NCI-H128 (cell line): ENCODE results near the gene OGFOD1.

Source experiments
- DNase-seq: peaks from one replicate; lab custom pipeline; 2025; ENCODE audit not compliant: unreplicated experiment; lab: John Stamatoyannopoulos, UW

OGFOD1 gene

DNA sequence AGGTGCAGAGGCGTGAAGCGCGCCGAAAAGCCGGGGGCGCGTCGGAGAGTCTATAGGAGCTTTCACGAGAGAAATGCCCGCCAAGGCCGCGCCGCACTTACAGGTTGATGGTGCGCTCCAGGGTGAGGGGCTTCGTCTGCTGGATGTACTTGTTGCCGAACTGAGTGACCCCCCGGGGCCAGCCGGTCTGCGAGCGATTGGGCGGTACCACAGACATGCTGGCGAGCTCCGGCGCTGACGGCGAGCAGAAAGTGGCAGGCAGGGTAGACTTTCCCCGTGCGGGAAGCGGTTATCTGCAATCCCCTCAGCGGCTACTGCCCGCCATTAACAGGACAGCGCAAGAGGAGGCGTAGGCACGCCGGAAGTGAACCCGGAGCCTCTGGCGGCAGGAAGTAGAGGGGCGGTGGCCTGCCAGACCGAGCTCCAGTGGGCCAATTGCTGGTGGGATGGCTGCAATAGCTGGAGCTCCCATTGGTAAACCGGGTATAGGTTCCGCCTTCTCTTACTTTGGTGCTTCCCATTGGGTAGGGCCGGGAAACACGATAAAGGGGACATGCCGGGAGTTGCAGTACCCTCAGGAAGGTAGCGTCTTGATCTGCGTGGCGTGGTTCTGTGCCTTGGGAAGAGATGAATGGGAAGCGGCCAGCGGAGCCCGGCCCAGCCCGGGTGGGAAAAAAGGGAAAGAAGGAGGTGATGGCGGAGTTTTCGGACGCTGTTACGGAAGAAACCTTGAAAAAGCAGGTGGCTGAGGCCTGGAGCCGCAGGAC lies at the start of gene OGFOD1, which contains the start of gene NUDT21:
Gene OGFOD1 (plus strand): TSS at position 569 of the 767 bp plus-strand sequence. CDS start 59 bp downstream, at position 628.
Gene NUDT21 (minus strand): TSS at position 347 of the 767 bp plus-strand sequence. CDS start 130 bp downstream, at position 217.
- peak; percentile 87 for DNase-seq

GRCh38 chr16:56405977-56406672 lies 45.2 kb upstream of the OGFOD1 start:
- DNase-seq: no peak

DNA sequence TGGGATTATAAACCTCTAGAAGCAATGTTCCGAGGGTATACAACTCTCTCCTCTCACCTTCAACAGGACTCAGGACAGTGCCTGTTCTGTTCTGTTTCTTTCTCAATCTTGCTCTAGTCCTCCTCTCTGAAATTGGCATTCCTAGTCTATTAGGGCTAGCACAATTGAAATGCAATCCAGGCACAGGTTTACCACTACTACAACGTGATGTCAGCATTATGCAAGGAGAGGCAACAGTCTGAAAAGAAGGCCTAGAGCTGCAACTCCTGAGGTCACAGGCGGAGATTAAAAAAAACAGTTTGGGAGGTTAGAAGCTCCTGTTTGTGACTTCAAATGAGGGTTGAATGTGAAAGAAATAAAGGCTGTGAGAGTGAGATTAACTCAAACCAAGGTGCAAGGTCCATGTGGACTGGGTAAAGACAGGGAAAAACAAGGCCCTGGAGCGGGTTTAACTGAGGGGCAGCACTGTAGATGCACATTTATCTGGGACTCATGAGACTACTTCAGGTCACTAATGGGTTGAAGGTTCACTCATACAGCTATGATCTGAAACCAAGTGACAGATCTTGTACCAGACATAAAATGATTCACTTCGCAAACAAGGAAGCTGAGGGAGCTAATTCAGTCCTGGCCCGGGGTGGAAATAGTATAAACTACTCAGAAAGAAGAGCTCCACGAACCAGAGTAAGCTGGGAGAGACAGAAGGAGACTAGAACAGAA lies 42.8 kb upstream of the OGFOD1 start:
- DNase-seq: no peak

- no peak for DNase-seq
Observed at GRCh38 chr16:56409195-56409594, 42.2 kb upstream of the OGFOD1 start.

GRCh38 chr16:56411123-56411522 lies 40.2 kb upstream of the OGFOD1 start:
- DNase-seq: no peak

GRCh38 chr16:56411624-56412023 lies 39.7 kb upstream of the OGFOD1 start:
- no peak for DNase-seq

- DNase-seq: no peak
Observed at GRCh38 chr16:56413381-56413780, 38.0 kb upstream of the OGFOD1 start.

- DNase-seq: no peak
Observed at GRCh38 chr16:56414366-56414765, 37.0 kb upstream of the OGFOD1 start.

- DNase-seq: no peak
Observed at GRCh38 chr16:56415875-56416274, 35.5 kb upstream of the OGFOD1 start.

- DNase-seq: no peak
Observed at GRCh38 chr16:56417138-56417537, 34.2 kb upstream of the OGFOD1 start.

GRCh38 chr16:56419740-56420548 lies 31.4 kb upstream of the OGFOD1 start:
- no peak for DNase-seq

GRCh38 chr16:56420613-56421012 lies 30.7 kb upstream of the OGFOD1 start:
- no peak for DNase-seq

GRCh38 chr16:56421313-56421712 lies 30.0 kb upstream of the OGFOD1 start:
- no peak for DNase-seq

DNA sequence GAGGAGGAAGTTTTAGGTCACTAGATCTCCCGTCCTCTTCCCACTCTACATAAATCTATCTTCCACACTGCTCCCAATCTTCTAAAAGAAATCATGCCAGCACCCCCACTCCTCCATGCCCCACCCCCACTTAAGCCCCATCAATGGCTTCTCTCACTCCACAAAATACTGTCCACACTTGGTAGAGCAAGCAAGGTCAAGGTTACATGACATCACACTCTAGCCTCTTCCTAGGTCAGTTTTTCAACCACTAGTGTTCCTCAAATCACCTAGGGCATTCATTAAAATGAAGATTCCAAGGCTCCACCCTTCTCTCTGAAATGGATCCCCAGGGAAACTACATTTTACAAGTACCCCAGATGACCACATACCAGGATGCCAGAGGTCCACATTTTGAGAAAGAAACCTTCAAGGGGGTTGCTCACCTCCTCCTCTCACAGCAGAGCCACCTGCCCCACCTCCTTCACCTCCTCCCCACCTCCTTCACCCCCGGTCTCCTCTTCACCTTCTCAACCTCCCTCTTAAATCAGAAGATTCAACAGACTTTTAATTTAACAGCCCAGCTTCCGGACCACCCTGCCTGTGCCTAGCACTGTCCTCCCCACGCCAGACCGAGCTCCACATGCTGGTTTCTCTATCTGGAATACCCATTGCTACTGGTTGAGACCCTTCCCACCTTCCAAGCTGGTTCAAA lies 29.2 kb upstream of the OGFOD1 start:
- no peak for DNase-seq

DNA sequence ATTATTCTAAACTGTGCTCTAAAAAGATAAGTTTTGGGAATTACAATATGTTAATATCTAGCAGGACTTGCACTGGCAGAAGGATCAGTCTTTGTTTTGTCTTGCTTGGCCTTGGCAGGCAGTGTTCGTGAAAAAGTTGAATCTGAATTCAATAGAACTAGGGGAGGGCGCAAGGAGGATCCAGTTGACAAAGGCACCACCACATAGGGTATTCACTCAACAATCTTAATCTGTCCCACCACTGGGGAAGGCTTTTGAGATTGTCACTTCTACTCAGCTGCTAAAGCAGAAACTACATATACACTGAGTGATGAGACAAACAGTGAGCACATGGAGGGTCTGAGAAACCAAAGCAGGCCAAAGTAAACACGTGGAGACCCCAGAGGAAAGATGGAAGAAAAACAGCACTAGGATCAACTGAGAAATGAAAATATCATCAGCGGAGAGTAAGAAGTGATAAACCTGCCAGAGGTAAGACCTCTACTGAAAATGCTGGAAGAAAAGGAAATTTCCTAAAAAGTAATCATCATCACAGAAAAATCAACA lies 28.4 kb upstream of the OGFOD1 start:
- DNase-seq: no peak

DNA sequence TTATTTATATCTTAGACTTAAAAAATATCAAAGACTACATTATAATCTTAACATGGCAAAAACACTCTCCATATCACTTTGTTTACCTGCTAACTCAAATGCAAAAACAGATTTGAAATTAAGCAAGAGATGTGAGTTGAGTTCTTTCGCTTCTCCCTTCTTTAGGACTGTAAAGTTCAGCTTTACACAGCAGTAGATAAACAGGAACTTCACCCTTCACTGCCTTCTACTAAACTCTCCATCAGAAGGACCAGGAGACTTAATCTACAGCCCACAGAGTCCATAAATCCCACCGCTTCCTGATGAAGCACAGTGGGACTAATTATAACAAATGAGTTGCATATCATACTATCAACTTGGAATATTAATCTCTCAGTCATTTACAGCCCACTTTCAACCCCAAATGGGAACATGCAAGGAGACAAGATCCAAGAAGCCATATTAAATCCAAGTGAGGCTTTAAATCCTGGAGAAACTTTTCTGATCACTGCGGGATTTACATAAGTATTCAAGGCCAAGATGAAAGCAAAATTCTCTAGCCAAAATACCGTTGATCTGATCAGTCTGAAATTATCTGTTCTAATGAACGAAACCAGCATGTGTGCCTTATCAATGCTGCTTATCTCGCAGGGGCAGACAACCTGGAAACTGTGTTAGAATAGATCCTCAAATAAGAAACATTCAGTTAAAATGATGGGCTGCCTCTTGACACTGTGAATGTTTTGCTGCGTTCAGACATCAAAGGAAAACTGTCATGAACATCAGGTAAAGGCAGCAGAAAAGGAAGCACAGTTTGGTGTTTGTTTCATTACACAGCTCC lies 27.6 kb upstream of the OGFOD1 start:
- no peak for DNase-seq

DNA sequence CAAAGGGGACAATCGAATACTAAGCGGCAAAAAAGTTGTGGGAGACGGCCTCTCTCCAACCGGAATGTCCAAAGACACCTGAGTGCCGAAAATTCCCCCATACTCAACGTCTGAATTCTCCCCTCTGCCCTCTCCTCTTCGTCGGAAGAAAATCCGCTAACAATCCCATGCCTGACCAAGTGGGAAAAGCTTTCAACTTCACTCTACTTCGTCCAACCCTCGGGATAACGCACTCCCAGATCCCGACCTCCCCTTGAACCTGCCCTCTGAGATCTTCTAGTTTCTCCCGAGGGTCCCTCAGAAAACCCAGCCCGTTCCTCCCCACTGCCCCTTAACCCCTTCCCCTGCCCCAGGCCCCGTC lies 27.0 kb upstream of the OGFOD1 start:
- no peak for DNase-seq

DNA sequence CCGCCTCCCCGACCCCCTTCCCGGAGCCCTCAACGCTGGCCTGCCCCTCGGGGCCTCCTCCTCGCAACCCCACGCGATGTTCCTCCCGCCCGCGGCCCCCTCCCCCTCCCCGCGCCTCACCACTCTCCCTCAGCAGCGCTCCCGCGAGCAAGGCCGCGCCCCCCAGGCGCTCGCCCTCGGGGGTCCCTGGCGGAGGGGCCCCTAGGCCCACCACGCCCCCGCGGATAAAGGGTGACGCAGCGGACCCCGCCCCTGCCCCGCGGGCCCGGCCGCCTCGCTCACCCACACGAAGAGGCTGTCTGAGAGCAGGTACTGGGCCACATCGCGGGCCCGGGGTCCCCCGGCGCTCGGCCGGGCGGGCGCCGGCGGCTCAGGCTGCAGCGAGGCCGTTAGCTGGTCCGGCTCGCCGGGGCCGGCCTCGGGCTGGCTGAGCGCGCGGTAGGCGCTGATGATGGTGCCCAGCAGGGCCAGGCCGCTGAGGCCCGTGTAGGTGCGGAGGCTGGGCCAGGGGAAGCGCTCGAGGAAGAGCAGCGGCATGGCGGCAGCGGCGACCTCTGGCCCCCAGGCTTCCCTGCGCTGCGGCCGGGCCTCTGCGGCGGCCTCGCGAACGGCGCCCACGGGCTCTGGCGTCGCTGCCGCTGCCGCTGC lies 26.4 kb upstream of the OGFOD1 start:
- DNase-seq: no peak

DNA sequence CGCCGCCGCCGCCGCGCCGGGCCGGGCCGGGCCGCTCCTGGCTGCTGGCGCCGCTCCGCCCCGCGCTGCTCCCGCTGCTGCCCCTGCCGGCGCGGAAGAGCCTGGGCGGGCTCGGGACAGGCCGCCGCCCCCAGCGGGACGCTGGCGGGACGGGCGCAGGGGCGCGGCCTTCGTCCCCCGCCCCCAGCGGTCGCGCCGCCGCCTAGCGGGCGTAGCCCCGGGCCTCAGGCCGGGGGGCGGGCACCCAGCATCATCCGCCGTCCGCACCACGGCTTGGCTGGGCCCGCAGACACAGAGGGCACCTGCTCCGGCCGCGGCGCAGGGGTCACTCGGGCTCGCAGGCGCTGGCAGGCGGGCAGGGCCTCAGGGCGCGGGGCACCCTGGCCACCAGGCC lies 25.9 kb upstream of the OGFOD1 start, which contains the start of gene AMFR:
Gene AMFR (minus strand): TSS at position 107 of the 394 bp plus-strand sequence. CDS start 218 bp downstream, outside the sequence.
- DNase-seq: no peak
